ENCODE results near the gene BCR.

DNA sequence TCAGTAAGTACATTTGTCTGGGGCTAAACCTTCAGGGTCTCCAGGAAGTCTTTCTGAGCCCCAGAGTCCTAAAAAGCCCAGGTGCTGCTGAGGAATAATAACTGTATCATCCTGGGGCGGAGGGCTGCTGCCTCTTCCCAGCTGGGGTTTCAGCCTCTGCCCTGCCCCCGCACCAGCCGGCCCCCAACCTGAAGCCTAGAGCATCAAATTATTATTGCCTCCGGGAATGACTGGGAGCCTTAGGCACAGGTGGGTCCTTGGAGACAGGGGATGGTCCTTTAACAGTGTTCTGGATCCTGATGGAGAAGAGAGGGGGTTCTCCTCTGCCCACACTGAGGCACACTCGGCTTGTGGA lies 64.4 kb downstream of the BCR start:
- TF ChIP-seq CTCF (IDR thresholded peaks at IDR 0.05; ENCODE audit: low read depth, low read length, poor library complexity, severe bottlenecking) (no peak), EZH2phosphoT487 (IDR thresholded peaks at IDR 0.05; ENCODE audit: borderline replicate concordance, low read length) (no peak)

All from DOHH2 (cell line).